Activated naive CD8-positive, alpha-beta T cell treated with anti-CD3 and anti-CD28 coated beads for 36 hours (primary cell): ENCODE measurements around the gene MYOC. TPM values are rescaled to one million over a fixed set of nuclear protein-coding genes. Genes with fewer than 3 reads are reported as not detected.
"Not testable (repeated sequence)": the region's sequence is repeated elsewhere in the genome, so short reads cannot be mapped to it uniquely, and the experiment has no call there.

Experiments used
- DNase-seq: peaks from one replicate; pipeline ENCODE4 v3.0.0; 2021
- H3K27ac Mint-ChIP-seq: one replicate; pipeline ENCODE4 v1.8.0; 2022; ENCODE audit warnings: mild to moderate bottlenecking, moderate library complexity, mixed read lengths
- H3K27me3 Mint-ChIP-seq: one replicate; pipeline ENCODE4 v1.8.0; 2022; ENCODE audit warnings: mild to moderate bottlenecking, mixed read lengths
- H3K36me3 Mint-ChIP-seq: one replicate; pipeline ENCODE4 v1.8.0; 2021; ENCODE audit warnings: mild to moderate bottlenecking, mixed read lengths
- H3K4me1 Mint-ChIP-seq: one replicate; pipeline ENCODE4 v1.8.0; 2021; ENCODE audit warnings: mixed read lengths
- H3K4me3 Mint-ChIP-seq: one replicate; pipeline ENCODE4 v1.8.0; 2022; ENCODE audit warnings: mild to moderate bottlenecking, moderate library complexity, mixed read lengths
- H3K9me3 Mint-ChIP-seq: one replicate; pipeline ENCODE4 v1.8.0; 2022; ENCODE audit warnings: mixed read lengths
- total RNA-seq, 2 experiments: library from RNA; stranded (reverse); gene quantifications; one replicate each; pipeline ENCODE4 v1.2.3, GENCODE V29; 2021

The MYOC gene
- total RNA-seq, 2 experiments from 2014 or later = not detected

GRCh38 chr1:171636141-171636540 lies 16.3 kb downstream of the MYOC start:
- H3K4me1 Mint-ChIP-seq = peaks cover 4% of the 10 kb centered on the region
- H3K9me3 Mint-ChIP-seq = no peaks in the 10 kb centered on the region
- no peak overlapping the region for H3K27ac Mint-ChIP-seq
- H3K36me3 Mint-ChIP-seq = no peaks in the 10 kb centered on the region
- DNase-seq = no peak
- H3K27me3 Mint-ChIP-seq = peaks cover 4% of the 10 kb centered on the region
- H3K4me3 Mint-ChIP-seq = no peak overlapping the region

GRCh38 chr1:171635661-171636060 lies 16.8 kb downstream of the MYOC start:
- H3K4me3 Mint-ChIP-seq = no peak overlapping the region
- H3K9me3 Mint-ChIP-seq = no peaks in the 10 kb centered on the region
- H3K27me3 Mint-ChIP-seq = peaks cover 4% of the 10 kb centered on the region
- H3K36me3 Mint-ChIP-seq = no peaks in the 10 kb centered on the region
- no peak overlapping the region for H3K27ac Mint-ChIP-seq
- no peak for DNase-seq
- H3K4me1 Mint-ChIP-seq = peaks cover 4% of the 10 kb centered on the region

DNA sequence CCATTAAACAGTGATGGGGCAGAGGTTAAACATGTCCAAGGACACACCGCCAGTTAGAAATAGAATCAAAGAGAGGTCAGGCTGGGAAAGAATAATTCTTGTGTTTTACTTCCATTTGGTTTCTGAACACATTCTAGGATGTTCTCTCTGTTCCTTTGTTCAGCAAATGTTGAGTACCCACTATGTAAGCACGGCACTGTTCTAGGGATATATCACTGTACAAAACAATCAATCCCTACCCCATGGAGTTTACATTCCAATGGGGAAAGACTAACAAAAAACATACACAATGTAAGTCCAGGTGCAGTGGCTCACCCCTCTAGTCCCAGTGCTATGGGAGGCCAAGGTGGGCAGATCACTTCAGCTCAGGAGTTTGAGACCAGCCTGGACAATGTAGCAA lies 24.3 kb downstream of the MYOC start:
- Mint-ChIP-seq H3K36me3 (no peaks in the 10 kb centered on the region), H3K9me3 (no peaks in the 10 kb centered on the region), H3K4me3 (no peak overlapping the region), H3K4me1 (no peaks in the 10 kb centered on the region), H3K27ac (no peak overlapping the region), H3K27me3 (peaks cover 9% of the 10 kb centered on the region)
- DNase-seq = no peak

DNA sequence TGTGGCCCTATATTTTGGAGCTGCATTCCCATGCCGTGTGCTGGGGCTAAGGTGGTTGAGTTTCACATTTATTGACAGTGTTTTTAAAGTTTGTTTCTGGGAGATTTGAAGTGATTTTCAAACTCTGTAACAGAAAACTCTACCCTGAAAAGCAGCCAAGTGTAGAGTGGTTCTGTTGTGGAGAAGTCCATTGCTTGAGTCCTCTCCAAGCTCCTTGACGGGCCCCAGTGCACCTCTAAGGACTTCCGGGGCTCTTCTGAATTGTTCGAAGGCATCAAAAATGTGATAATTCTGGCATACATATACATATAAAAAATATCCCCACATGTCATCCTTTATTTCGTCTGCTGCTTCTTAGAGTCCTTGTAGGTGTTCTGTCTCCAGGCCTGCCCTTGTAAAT lies 25.5 kb downstream of the MYOC start:
- no peak for DNase-seq
- no peak overlapping the region for H3K4me3 Mint-ChIP-seq
- H3K4me1 Mint-ChIP-seq = no peaks in the 10 kb centered on the region
- H3K27me3 Mint-ChIP-seq = peaks cover 5% of the 10 kb centered on the region
- no peaks in the 10 kb centered on the region for H3K9me3 Mint-ChIP-seq
- H3K36me3 Mint-ChIP-seq = no peaks in the 10 kb centered on the region
- no peak overlapping the region for H3K27ac Mint-ChIP-seq

DNA sequence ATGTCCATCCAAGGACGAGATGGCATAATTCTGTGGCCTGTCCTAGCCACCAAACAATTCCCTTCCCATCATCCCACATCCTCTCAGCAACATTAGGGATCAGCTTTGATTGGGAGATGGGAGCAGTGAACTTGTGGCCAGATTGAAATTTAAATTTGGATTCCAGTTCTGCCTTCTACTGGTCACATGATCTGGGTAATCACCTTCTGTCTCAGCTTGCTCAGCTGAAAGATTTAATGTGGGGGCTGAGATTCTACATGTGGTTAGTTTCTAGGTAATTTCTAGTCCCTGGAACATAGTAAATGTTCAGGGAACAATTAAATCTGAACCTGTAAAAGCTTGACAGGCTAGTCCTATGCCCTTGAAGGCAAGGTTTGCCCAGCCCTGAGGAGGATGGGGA lies 27.3 kb downstream of the MYOC start:
- H3K4me3 Mint-ChIP-seq = no peak overlapping the region
- H3K27ac Mint-ChIP-seq = no peak overlapping the region
- H3K9me3 Mint-ChIP-seq = no peaks in the 10 kb centered on the region
- H3K27me3 Mint-ChIP-seq = peaks cover 5% of the 10 kb centered on the region
- DNase-seq = no peak
- no peaks in the 10 kb centered on the region for H3K36me3 Mint-ChIP-seq
- H3K4me1 Mint-ChIP-seq = no peaks in the 10 kb centered on the region

DNA sequence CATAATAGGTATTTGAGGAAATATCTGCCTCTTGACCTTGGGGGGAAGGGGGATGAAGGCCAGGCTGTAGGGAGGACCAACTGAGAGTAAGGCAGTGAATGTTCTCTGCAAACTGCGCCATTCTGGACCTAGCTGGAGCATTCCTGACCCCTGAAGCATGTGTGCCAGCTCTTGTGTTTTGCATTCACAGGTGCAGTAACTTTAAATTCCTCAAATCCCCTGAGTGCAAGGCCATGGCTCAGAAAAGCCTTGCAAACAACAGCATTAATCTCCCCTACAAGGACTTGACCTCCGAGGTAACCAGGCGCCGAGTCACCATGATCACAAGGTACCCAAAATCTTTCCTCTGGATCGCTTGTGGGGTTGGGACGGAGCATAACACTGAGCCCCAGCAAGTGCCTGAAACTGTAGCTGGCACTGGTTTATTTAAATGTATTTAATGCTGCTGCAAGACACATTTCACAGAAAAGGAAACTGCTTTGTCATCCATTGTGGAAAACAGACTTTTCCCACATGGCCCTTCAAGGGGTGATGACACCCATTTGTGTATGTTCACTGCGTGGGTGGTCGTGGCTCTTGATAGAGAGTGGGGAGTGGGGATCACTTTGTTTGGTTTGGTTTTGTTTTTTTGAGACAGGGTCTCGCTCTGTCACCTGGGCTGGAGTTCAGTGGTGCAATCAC lies 28.7 kb downstream of the MYOC start:
- Mint-ChIP-seq H3K4me3 (no peak overlapping the region), H3K9me3 (no peaks in the 10 kb centered on the region), H3K27me3 (peaks cover 5% of the 10 kb centered on the region), H3K27ac (no peak overlapping the region), H3K36me3 (no peaks in the 10 kb centered on the region), H3K4me1 (no peaks in the 10 kb centered on the region)
- DNase-seq = no peak

- no peaks in the 10 kb centered on the region for H3K36me3 Mint-ChIP-seq
- H3K9me3 Mint-ChIP-seq = no peaks in the 10 kb centered on the region
- no peak within 1 kb of the TSS for H3K27ac Mint-ChIP-seq
- H3K27me3 Mint-ChIP-seq = peaks cover 5% of the 10 kb centered on the region
- no peak within 1 kb of the TSS for H3K4me3 Mint-ChIP-seq
- no peaks in the 10 kb centered on the region for H3K4me1 Mint-ChIP-seq
- DNase-seq = no peak
These were observed 30.4 kb downstream of the MYOC start, which contains the start of gene MYOCOS for GRCh38 chr1:171622152-171622462. TSS of gene MYOCOS (plus strand) at chr1:171622243. CDS start at chr1:171623884, 1,641 bp downstream.

GRCh38 chr1:171616586-171616985 lies 35.9 kb downstream of the MYOC start:
- no peaks in the 10 kb centered on the region for H3K9me3 Mint-ChIP-seq
- no peaks in the 10 kb centered on the region for H3K4me1 Mint-ChIP-seq
- no peak overlapping the region for H3K4me3 Mint-ChIP-seq
- no peak overlapping the region for H3K27ac Mint-ChIP-seq
- H3K36me3 Mint-ChIP-seq = no peaks in the 10 kb centered on the region
- DNase-seq = no peak
- H3K27me3 Mint-ChIP-seq = no peaks in the 10 kb centered on the region

DNA sequence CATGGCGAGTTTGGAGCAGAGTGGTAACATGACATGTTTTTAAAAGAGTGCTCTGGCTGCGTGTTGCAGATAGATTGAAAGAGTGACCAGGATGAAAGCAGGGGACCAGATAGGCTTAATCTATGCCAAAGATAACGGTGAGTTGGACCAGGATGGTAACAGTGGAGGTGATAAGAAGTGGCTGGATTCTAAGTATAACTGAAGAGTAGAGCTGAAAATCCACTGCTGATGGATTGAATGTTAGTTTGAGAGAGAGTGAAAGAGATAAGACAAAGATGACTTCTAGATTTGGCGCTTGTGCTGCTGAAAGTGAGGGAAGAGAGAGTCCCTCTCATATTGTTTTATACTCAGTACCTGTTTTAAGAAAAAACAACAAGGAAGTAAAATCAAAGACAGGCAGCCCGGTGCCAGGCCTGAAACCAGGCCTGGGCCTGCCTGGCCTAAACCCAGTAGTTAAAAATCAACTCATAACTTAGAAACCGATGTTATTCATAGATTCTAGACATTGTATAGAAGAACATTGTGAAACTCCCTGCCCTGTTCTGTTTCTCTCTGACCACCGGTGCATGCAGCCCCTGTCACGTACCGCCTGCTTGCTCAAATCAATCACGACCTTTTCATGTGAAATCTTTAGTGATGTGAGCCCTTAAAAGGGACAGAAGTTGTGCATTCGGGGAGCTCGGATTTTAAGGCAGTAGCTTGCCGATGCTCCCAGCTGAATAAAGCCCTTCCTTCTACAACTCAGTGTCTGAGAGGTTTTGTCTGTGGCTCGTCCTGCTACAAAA lies 37.2 kb downstream of the MYOC start:
- not testable (repeated sequence) for H3K27me3 Mint-ChIP-seq, H3K4me1 Mint-ChIP-seq, DNase-seq, H3K4me3 Mint-ChIP-seq, H3K27ac Mint-ChIP-seq, H3K36me3 Mint-ChIP-seq, H3K9me3 Mint-ChIP-seq

DNA sequence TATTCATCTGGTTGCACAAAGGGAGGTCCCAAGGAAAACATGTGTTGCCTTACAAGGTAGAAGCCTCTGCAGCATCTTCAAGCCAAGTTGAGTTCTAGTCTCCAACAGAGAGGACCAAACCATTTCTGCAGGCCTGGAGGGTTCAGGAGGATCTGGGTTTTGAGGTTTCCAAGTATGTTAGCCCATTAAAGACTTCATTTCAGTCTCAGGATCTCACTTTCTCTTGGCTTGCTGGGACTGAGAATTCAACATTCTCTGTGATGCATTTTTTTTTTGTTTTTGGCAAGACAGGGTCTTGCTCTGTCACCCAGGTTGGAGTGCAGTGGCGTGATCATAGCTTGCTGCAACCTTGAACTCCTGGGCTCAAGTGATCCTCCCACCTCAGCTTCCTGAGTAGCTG lies 39.2 kb downstream of the MYOC start:
- Mint-ChIP-seq H3K4me3 (no peak overlapping the region), H3K9me3 (no peaks in the 10 kb centered on the region), H3K27ac (no peak overlapping the region), H3K4me1 (no peaks in the 10 kb centered on the region), H3K27me3 (no peaks in the 10 kb centered on the region), H3K36me3 (no peaks in the 10 kb centered on the region)
- DNase-seq = no peak

DNA sequence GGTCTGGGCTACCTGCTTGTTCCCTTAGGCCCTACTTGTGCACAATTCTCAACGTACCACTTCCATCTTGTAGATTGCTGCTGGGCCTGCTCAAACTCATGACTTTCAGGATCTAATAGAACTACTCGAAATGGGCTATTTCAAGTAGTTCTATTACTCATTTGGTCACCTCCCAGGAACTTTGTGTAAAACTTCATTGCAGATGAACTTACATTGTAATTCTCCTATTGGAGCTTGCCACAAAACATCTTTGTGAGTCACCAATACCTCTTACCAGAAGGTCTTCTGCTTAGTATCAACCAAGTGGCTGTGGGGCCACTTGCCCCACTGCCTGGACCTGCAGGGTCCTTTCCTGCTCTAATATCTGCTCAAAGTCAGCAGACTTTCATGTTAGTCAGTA lies 41.2 kb downstream of the MYOC start:
- no peak overlapping the region for H3K4me3 Mint-ChIP-seq

GRCh38 chr1:171610385-171610784 lies 42.1 kb downstream of the MYOC start:
- Mint-ChIP-seq H3K27me3 (no peaks in the 10 kb centered on the region), H3K4me1 (no peaks in the 10 kb centered on the region), H3K36me3 (no peaks in the 10 kb centered on the region), H3K9me3 (no peaks in the 10 kb centered on the region), H3K27ac (no peak overlapping the region), H3K4me3 (no peak overlapping the region)
- no peak for DNase-seq

More for the DNA sequence above, 41.2 kb downstream of the MYOC start:
- no peaks in the 10 kb centered on the region for H3K27me3 Mint-ChIP-seq
- H3K4me1 Mint-ChIP-seq = no peaks in the 10 kb centered on the region
- DNase-seq = no peak
- H3K36me3 Mint-ChIP-seq = no peaks in the 10 kb centered on the region
- H3K9me3 Mint-ChIP-seq = no peaks in the 10 kb centered on the region
- no peak overlapping the region for H3K27ac Mint-ChIP-seq

GRCh38 chr1:171606402-171606941 lies 46.0 kb downstream of the MYOC start:
- no peak overlapping the region for H3K4me3 Mint-ChIP-seq
- H3K36me3 Mint-ChIP-seq = no peaks in the 10 kb centered on the region
- H3K27me3 Mint-ChIP-seq = no peaks in the 10 kb centered on the region
- H3K9me3 Mint-ChIP-seq = no peaks in the 10 kb centered on the region
- DNase-seq = no peak
- no peak overlapping the region for H3K27ac Mint-ChIP-seq
- H3K4me1 Mint-ChIP-seq = no peaks in the 10 kb centered on the region

DNA sequence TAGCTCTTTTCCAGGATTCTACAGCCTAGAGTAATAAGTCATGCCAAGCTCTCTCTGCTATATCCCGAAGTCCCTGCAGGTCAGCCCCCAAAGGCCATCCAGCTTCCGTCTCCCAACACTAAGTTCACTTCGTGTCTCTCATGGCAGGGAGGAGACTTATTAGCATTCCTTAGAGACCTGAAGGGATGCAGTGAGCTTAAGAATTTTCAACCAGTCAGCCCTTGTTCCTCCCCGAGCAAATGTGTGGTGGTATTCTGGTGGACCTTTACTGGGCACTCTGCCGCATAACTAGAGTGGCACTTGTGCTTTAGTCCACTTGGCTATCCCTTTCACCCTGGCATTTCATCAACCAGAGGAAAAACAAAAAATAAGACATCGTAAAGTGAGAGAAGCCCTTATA lies 49.4 kb downstream of the MYOC start:
- H3K4me1 Mint-ChIP-seq, H3K4me3 Mint-ChIP-seq, DNase-seq, H3K27me3 Mint-ChIP-seq, H3K9me3 Mint-ChIP-seq, H3K27ac Mint-ChIP-seq, H3K36me3 Mint-ChIP-seq: not testable (repeated sequence)

DNA sequence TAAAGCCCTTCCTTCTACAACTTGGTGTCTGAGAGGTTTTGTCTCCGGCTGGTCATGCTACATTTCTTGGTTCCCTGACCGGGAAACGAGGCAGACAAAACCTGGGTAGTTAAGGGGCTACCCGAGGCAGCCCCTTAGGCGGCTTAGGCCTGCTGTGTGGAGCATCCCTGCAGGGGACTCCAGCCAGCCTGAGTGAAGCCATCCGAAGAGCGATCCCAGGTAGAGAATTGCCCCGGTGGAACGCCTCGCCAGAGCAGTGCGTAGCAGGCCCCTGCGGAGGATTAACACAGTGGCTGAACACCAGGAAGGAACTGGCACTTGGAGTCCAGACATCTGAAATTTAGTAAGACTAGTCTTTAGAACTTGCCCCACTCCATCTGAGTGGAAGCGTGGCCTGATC lies 51.6 kb downstream of the MYOC start:
- Mint-ChIP-seq H3K9me3 (no peaks in the 10 kb centered on the region), H3K36me3 (peaks cover 11% of the 10 kb centered on the region), H3K4me3 (no peak overlapping the region), H3K27ac (no peak overlapping the region), H3K4me1 (peaks cover 5% of the 10 kb centered on the region), H3K27me3 (no peaks in the 10 kb centered on the region)
- DNase-seq = no peak

DNA sequence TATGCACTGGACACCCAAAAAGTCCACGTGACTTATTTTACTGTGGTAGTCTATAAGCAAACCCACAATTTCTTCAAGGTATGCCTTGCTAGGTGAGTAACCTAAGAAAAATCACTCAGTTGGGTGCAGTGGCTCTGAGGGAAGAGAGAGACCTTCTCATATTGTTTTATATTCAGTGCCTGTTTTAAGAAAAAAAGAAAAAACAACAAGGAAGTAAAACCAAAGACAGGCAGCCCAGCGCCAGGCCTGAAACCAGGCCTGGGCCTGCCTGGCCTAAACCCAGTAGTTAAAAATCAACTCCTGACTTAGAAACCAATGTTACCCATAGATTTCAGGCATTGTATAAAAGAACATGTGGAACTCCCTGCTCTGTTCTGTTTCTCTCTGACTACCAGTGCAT lies 52.2 kb downstream of the MYOC start:
- not testable (repeated sequence) for DNase-seq, H3K27me3 Mint-ChIP-seq, H3K4me1 Mint-ChIP-seq, H3K9me3 Mint-ChIP-seq, H3K4me3 Mint-ChIP-seq, H3K27ac Mint-ChIP-seq
- H3K36me3 Mint-ChIP-seq = peaks cover 11% of the 10 kb centered on the region
